Keratinocyte (primary cell): ENCODE measurements around the gene LHPP. TPM values are rescaled to one million over a fixed set of nuclear protein-coding genes. Genes with fewer than 3 reads are reported as not detected.

Source experiments
- DNase-seq: peaks from one replicate; pipeline ENCODE4 v3.0.0-alpha.2; 2011; ENCODE audit warnings: low read depth, missing footprints, low spot score
- FAIRE-seq: peaks from 2 replicates; lab custom pipeline; 2011; peaks lifted over from hg19 to GRCh38; lab: Jason Lieb, UNC
- H2AFZ ChIP-seq: 2 replicates; pipeline ENCODE4 v1.6.0; 2012; ENCODE audit warnings: low read length, control low read depth, inconsistent platforms; ENCODE audit not compliant: control insufficient read depth
- H3K27ac ChIP-seq: 2 replicates; pipeline ENCODE4 v1.5.1; 2011; ENCODE audit warnings: low read length; ENCODE audit not compliant: control insufficient read depth, insufficient read depth
- H3K27me3 ChIP-seq: 3 replicates; pipeline ENCODE4 v1.6.0; 2011; ENCODE audit warnings: low read length; ENCODE audit not compliant: control insufficient read depth, insufficient read depth; ENCODE audit errors: extremely low read depth
- H3K36me3 ChIP-seq, 2 experiments: 2 replicates in 1 of 2; 3 replicates in 1 of 2; pipeline ENCODE4 v1.5.1; 2011; ENCODE audit warnings: low read length in 2 of 2, mild to moderate bottlenecking in 1 of 2; ENCODE audit not compliant: control insufficient read depth in 2 of 2, insufficient read depth in 2 of 2; ENCODE audit errors: extremely low read depth in 1 of 2
- H3K4me1 ChIP-seq: 3 replicates; pipeline ENCODE4 v1.5.1; 2011; ENCODE audit warnings: low read length; ENCODE audit not compliant: control insufficient read depth, insufficient read depth; ENCODE audit errors: extremely low read depth
- H3K4me2 ChIP-seq: 3 replicates; pipeline ENCODE4 v1.6.0; 2011; ENCODE audit warnings: low read depth, low read length; ENCODE audit not compliant: control insufficient read depth, insufficient read depth; ENCODE audit errors: extremely low read depth
- H3K4me3 ChIP-seq, 3 experiments: fragments of 200-600 bp in 1 of 3; sonication (generic) in 1 of 3; 2 replicates in 2 of 3; 3 replicates in 1 of 3; pipeline ENCODE4 v1.5.1; 2011 to 2016; ENCODE audit warnings: low read length in 3 of 3, mild to moderate bottlenecking in 3 of 3, control low read depth in 2 of 3, inconsistent platforms in 1 of 3, low read depth in 1 of 3, mixed read lengths in 1 of 3, mixed run types in 1 of 3, moderate library complexity in 1 of 3; ENCODE audit not compliant: control insufficient read depth in 2 of 3, insufficient read depth in 2 of 3; ENCODE audit errors: extremely low read depth in 1 of 3
- H3K79me2 ChIP-seq: 2 replicates; pipeline ENCODE4 v1.6.0; 2012; ENCODE audit warnings: low read length; ENCODE audit not compliant: control insufficient read depth, insufficient read depth
- H3K9ac ChIP-seq: 3 replicates; pipeline ENCODE4 v1.6.0; 2011; ENCODE audit warnings: low read length; ENCODE audit not compliant: control insufficient read depth, insufficient read depth; ENCODE audit errors: extremely low read depth
- H3K9me1 ChIP-seq: 3 replicates; pipeline ENCODE4 v1.6.0; 2011; ENCODE audit warnings: low read length; ENCODE audit not compliant: control insufficient read depth, insufficient read depth; ENCODE audit errors: extremely low read depth
- H3K9me3 ChIP-seq: 2 replicates; pipeline ENCODE4 v1.5.1; 2012; ENCODE audit warnings: low read depth, low read length; ENCODE audit not compliant: control insufficient read depth
- H4K20me1 ChIP-seq: 3 replicates; pipeline ENCODE4 v1.6.0; 2011; ENCODE audit warnings: low read length; ENCODE audit not compliant: control insufficient read depth, insufficient read depth; ENCODE audit errors: extremely low read depth
- EZH2 ChIP-seq: IDR thresholded peaks from one replicate; pipeline ENCODE4 v1.6.1; 2012; ENCODE audit warnings: inconsistent platforms, mild to moderate bottlenecking, low read length, moderate library complexity
- dilution Hi-C: fragments of 300-500 bp; cut with MboI; formaldehyde crosslinking; loops from one replicate; pipeline ENCODE4 v1.7.0; 2020; ENCODE audit warnings: low sequenced_read_pairs; ENCODE audit not compliant: extremely low pct_ligation_motif_present
- polyA plus RNA-seq, 5 experiments: library from polyadenylated mRNA; depleted of rRNA in 3 of 5; stranded (reverse) in 3 of 5; stranded (forward) in 1 of 5; unstranded in 1 of 5; fragments of >200 nt; gene quantifications; 1 replicate in 1 of 5; 2 replicates in 3 of 5; 3 replicates in 1 of 5; pipeline versions ENCODE4 v1.2.1 to v1.2.3, GENCODE V29; 2011 to 2012; ENCODE audit warnings: missing spikeins in 2 of 5, low read depth in 1 of 5, low replicate concordance in 1 of 5
- TF ChIP-seq, protein P1 (sequence below), 3 experiments: IDR thresholded peaks in 1 of 3; conservative IDR thresholded peaks in 1 of 3; optimal IDR thresholded peaks in 1 of 3; 2 replicates in 2 of 3; 3 replicates in 1 of 3; pipeline versions ENCODE3 to v1.5.1; 2011; ENCODE audit warnings: low read length in 3 of 3, mild to moderate bottlenecking in 3 of 3, moderate library complexity in 2 of 3, control low read depth in 1 of 3, inconsistent platforms in 1 of 3; ENCODE audit not compliant: insufficient read depth in 2 of 3; ENCODE audit errors: extremely low read depth in 1 of 3

The LHPP gene
- polyA plus RNA-seq, 1 donor (not counting 4 experiments of a cell fraction or from before 2014, with no cell fraction given): 13.1 TPM

DNA sequence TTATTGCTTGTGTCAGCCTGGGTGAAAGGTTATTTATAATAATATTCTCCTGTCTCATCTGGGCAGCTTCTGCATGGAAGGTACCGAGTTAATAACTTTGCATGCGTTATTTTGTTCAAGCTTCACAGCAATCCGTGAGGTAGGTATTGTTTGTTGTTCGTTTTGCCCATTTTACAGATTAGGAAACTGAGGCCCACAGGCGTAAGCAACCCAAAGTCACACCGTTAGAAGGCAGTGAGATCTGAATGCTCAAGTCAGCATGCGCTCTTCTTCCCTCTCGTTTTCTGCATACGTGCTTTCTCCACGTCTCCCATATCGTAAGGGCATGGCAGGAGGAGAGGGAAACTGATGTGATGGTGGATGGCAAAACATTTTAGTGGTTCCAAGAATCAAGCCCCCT lies 34.1 kb downstream of the LHPP start:
- no peak for FAIRE-seq
- no peak overlapping the region for H2AFZ ChIP-seq
- dilution Hi-C loops: no loop called here
- no peaks in the 10 kb centered on the region for H3K4me1 ChIP-seq
- H3K4me2 ChIP-seq: no peak overlapping the region
- H3K9me1 ChIP-seq: no peaks in the 10 kb centered on the region
- no peaks in the 10 kb centered on the region for H3K79me2 ChIP-seq
- no peak overlapping the region for H3K27ac ChIP-seq
- peaks cover 2% of the 10 kb centered on the region for H3K9me3 ChIP-seq
- DNase-seq: no peak
- H3K36me3 ChIP-seq: peaks cover 0 to 9% of the 10 kb centered on the region in 2 experiments
- no peak overlapping the region for H3K9ac ChIP-seq
- no peak overlapping the region for H3K4me3 ChIP-seq
- no peaks in the 10 kb centered on the region for H4K20me1 ChIP-seq
- TF ChIP-seq, protein P1, sequence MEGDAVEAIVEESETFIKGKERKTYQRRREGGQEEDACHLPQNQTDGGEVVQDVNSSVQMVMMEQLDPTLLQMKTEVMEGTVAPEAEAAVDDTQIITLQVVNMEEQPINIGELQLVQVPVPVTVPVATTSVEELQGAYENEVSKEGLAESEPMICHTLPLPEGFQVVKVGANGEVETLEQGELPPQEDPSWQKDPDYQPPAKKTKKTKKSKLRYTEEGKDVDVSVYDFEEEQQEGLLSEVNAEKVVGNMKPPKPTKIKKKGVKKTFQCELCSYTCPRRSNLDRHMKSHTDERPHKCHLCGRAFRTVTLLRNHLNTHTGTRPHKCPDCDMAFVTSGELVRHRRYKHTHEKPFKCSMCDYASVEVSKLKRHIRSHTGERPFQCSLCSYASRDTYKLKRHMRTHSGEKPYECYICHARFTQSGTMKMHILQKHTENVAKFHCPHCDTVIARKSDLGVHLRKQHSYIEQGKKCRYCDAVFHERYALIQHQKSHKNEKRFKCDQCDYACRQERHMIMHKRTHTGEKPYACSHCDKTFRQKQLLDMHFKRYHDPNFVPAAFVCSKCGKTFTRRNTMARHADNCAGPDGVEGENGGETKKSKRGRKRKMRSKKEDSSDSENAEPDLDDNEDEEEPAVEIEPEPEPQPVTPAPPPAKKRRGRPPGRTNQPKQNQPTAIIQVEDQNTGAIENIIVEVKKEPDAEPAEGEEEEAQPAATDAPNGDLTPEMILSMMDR (optimal IDR thresholded peaks at IDR 0.05 in 1 of 3, IDR thresholded peaks at IDR 0.05 in 1 of 3, conservative IDR thresholded peaks at IDR 0.05 in 1 of 3; ENCODE audit: extremely low read depth in 1 of 3, insufficient read depth in 2 of 3, low read length in 3 of 3): no peak
- no peak for TF ChIP-seq EZH2
- H3K27me3 ChIP-seq: no peaks in the 10 kb centered on the region

DNA sequence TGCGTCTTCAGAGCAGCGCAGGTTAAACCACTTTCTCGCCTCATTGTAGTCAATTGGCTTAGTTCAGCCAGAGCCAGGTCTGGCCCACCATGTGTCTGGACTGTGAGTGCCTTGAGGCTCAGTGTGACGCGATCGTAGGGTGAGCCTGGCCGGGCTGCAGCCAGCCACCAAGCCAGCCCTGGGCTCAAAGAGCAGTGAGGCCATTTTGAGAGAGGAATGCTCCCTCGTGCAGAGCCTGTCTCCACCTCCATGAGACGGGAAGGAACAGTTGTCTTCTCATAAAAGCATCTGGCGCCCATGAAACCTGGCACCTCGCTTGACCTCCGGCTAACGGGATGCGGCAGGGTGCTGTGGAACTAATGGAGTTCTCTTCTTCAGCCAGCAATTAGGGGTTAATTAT lies 34.5 kb downstream of the LHPP start:
- Histone ChIP-seq H3K9me3 (peaks cover 2% of the 10 kb centered on the region), H2AFZ (no peak overlapping the region), H3K4me3 (no peak overlapping the region), H3K27me3 (no peaks in the 10 kb centered on the region), H3K27ac (no peak overlapping the region), H4K20me1 (no peaks in the 10 kb centered on the region), H3K79me2 (no peaks in the 10 kb centered on the region), H3K9me1 (no peaks in the 10 kb centered on the region), H3K4me1 (no peaks in the 10 kb centered on the region), H3K4me2 (no peak overlapping the region), H3K36me3 (peaks cover 0 to 11% of the 10 kb centered on the region in 2 experiments), H3K9ac (no peak overlapping the region)
- DNase-seq (no peak), FAIRE-seq (no peak)
- TF ChIP-seq, protein P1 (optimal IDR thresholded peaks at IDR 0.05 in 1 of 3, IDR thresholded peaks at IDR 0.05 in 1 of 3, conservative IDR thresholded peaks at IDR 0.05 in 1 of 3; ENCODE audit: extremely low read depth in 1 of 3, insufficient read depth in 2 of 3, low read length in 3 of 3): no peak
- no peak for TF ChIP-seq EZH2
- dilution Hi-C loops: no loop called here
